Kidney (tissue), 14 donors: ENCODE measurements around the gene PPP2R5B. TPM values are rescaled to one million over a fixed set of nuclear protein-coding genes. Genes with fewer than 3 reads are reported as not detected.

Experiments
- DNase-seq, 5 donors: peaks; one replicate each; pipeline ENCODE4 v3.0.0-alpha.2; 2013 to 2020
- FAIRE-seq: peaks from 2 replicates; lab custom pipeline; 2012; peaks lifted over from hg19 to GRCh38; lab: Jason Lieb, UNC
- H3K27ac ChIP-seq, 2 donors: one replicate each; pipeline ENCODE4 v1.7.0; 2013; ENCODE audit warnings: low read depth in 2 of 2, low read length in 2 of 2, inconsistent platforms in 1 of 2
- H3K27me3 ChIP-seq: one replicate; pipeline ENCODE4 v1.7.1; 2013; ENCODE audit warnings: low read length, inconsistent platforms; ENCODE audit not compliant: control insufficient read depth, insufficient read depth
- H3K36me3 ChIP-seq, 3 donors: one replicate each; pipeline versions ENCODE4 v1.7.0 to v1.7.1; 2013; ENCODE audit warnings: low read length in 3 of 3, control low read depth in 1 of 3, inconsistent platforms in 1 of 3; ENCODE audit not compliant: insufficient read depth in 3 of 3, control insufficient read depth in 2 of 3
- H3K4me1 ChIP-seq, 3 donors: one replicate each; pipeline versions ENCODE4 v1.7.0 to v1.7.1; 2013; ENCODE audit warnings: low read length in 3 of 3, inconsistent platforms in 1 of 3, low read depth in 1 of 3; ENCODE audit not compliant: control insufficient read depth in 2 of 3, insufficient read depth in 2 of 3
- H3K4me3 ChIP-seq, 3 donors: one replicate each; pipeline versions ENCODE4 v1.7.0 to v1.8.1; 2013; ENCODE audit warnings: low read length in 3 of 3, control low read depth in 1 of 3, inconsistent platforms in 1 of 3
- H3K9ac ChIP-seq, 3 donors: one replicate each; pipeline versions ENCODE4 v1.7.0 to v1.7.1; 2013; ENCODE audit warnings: low read length in 3 of 3, control low read depth in 1 of 3, inconsistent platforms in 1 of 3
- H3K9me3 ChIP-seq, 3 donors: one replicate each; pipeline versions ENCODE4 v1.7.0 to v1.7.1; 2013; ENCODE audit warnings: low read length in 3 of 3, control low read depth in 1 of 3, inconsistent platforms in 1 of 3; ENCODE audit not compliant: control insufficient read depth in 2 of 3, insufficient read depth in 1 of 3
- CTCF ChIP-seq: IDR thresholded peaks from 3 replicates; pipeline ENCODE4 v1.5.1; 2012; ENCODE audit warnings: mild to moderate bottlenecking, moderate library complexity, borderline replicate concordance; ENCODE audit not compliant: insufficient read depth; ENCODE audit errors: extremely low read depth
- intact Hi-C: fragments of 100-400 bp; cut with DNase I; formaldehyde crosslinking; loops from one replicate; pipeline ENCODE4 v1.11.1; 2022
- polyA plus RNA-seq: library from polyadenylated mRNA; stranded (reverse); fragments of 350-450 nt; fragmentation: Illumina TruSeq; extraction: RNeasy Lipid Tissue Mini Kit (QIAGEN cat#74804); gene quantifications from one replicate; pipeline ENCODE4 v1.2.3, GENCODE V29; 2014; ENCODE audit warnings: low read depth, low replicate concordance; ENCODE audit not compliant: insufficient read depth
- total RNA-seq: library from RNA; stranded (reverse); fragmentation: NEBNext Ultra II Directional; extraction: Animal tissue kit (Norgen Biotek cat#: 25700); gene quantifications from one replicate; pipeline ENCODE4 v1.2.1, GENCODE V29; 2021
- donor health status: control.
- donor health status: control.
- donor health status: control.
- donor health status: control.
- donor health status: control.
- donor health status: DM: yes; HTN: yes; CAD: no.
- donor health status: Normal renal cell carcinoma (clear cell type).

PPP2R5B gene
- total and polyA plus RNA-seq, 2 donors from 2014 or later: 16.8 to 21.2 TPM

GRCh38 chr11:64951529-64951928 lies 27.0 kb downstream of the PPP2R5B start:
- peaks cover 0 to 2% (median 0%) of the 10 kb centered on the region in 3 donors for H3K4me1 ChIP-seq
- H3K4me3 ChIP-seq: no peak overlapping the region
- no peaks in the 10 kb centered on the region for H3K27me3 ChIP-seq
- no peak overlapping the region for H3K27ac ChIP-seq
- intact Hi-C loops: no loop called here
- no peak for TF ChIP-seq CTCF
- H3K36me3 ChIP-seq: no peaks in the 10 kb centered on the region
- DNase-seq: no peak
- H3K9ac ChIP-seq: no peak overlapping the region
- H3K9me3 ChIP-seq: no peaks in the 10 kb centered on the region
- no peak for FAIRE-seq

- no peak overlapping the region for H3K9ac ChIP-seq
- DNase-seq (no peak), FAIRE-seq (no peak)
These were observed 29.7 kb downstream of the PPP2R5B start for GRCh38 chr11:64954201-64954600.

GRCh38 chr11:64959498-64959897 lies 35.0 kb downstream of the PPP2R5B start:
- no peak for FAIRE-seq
- H3K4me1 ChIP-seq: peaks cover 0 to 2% (median 0%) of the 10 kb centered on the region in 3 donors
- H3K27ac ChIP-seq: no peak overlapping the region
- intact Hi-C loops: no loop called here
- no peak overlapping the region for H3K9ac ChIP-seq
- H3K4me3 ChIP-seq: no peak overlapping the region
- no peak for TF ChIP-seq CTCF
- H3K9me3 ChIP-seq: no peaks in the 10 kb centered on the region
- DNase-seq: no peak
- no peaks in the 10 kb centered on the region for H3K27me3 ChIP-seq
- H3K36me3 ChIP-seq: no peaks in the 10 kb centered on the region

More at GRCh38 chr11:64954201-64954600, 29.7 kb downstream of the PPP2R5B start:
- intact Hi-C loops: no loop called here
- Histone ChIP-seq H3K9me3 (no peaks in the 10 kb centered on the region), H3K4me1 (peaks cover 0 to 2% (median 0%) of the 10 kb centered on the region in 3 donors), H3K4me3 (no peak overlapping the region), H3K27me3 (no peaks in the 10 kb centered on the region), H3K27ac (no peak overlapping the region), H3K36me3 (no peaks in the 10 kb centered on the region)
- TF ChIP-seq CTCF: no peak

GRCh38 chr11:64960719-64961118 lies 36.2 kb downstream of the PPP2R5B start:
- no peak overlapping the region for H3K27ac ChIP-seq
- no peaks in the 10 kb centered on the region for H3K36me3 ChIP-seq
- H3K27me3 ChIP-seq: no peaks in the 10 kb centered on the region
- H3K4me1 ChIP-seq: no peaks in the 10 kb centered on the region
- DNase-seq (no peak), FAIRE-seq (no peak)
- H3K9ac ChIP-seq: no peak overlapping the region
- no peak for TF ChIP-seq CTCF
- intact Hi-C loops: no loop called here
- no peaks in the 10 kb centered on the region for H3K9me3 ChIP-seq
- H3K4me3 ChIP-seq: no peak overlapping the region
